H9 (cell line): ENCODE results near the gene IL20RB. TPM values are rescaled to one million over a fixed set of nuclear protein-coding genes. Genes with fewer than 3 reads are reported as not detected.

Source experiments
- DNase-seq: peaks from one replicate; pipeline ENCODE4 v3.0.0-alpha.2; 2017
- H2AFZ ChIP-seq: one replicate; pipeline ENCODE4 v1.6.1; 2013; ENCODE audit warnings: mild to moderate bottlenecking, low read length, control low read depth, moderate library complexity
- H2AK5ac ChIP-seq: 2 replicates; pipeline ENCODE4 v1.6.1; 2013; ENCODE audit warnings: low read length, control low read depth, mixed read lengths; ENCODE audit not compliant: insufficient read length
- H2BK120ac ChIP-seq: one replicate; pipeline ENCODE4 v1.6.1; 2013; ENCODE audit warnings: low read depth, mild to moderate bottlenecking, low read length, control low read depth, inconsistent platforms; ENCODE audit not compliant: poor library complexity, severe bottlenecking
- H2BK12ac ChIP-seq: 2 replicates; pipeline ENCODE4 v1.6.1; 2013; ENCODE audit warnings: low read length, control low read depth, mixed read lengths, low read depth; ENCODE audit not compliant: insufficient read length
- H2BK15ac ChIP-seq: 2 replicates; pipeline ENCODE4 v1.6.1; 2013; ENCODE audit warnings: low read depth, low read length, control low read depth
- H2BK20ac ChIP-seq: one replicate; pipeline ENCODE4 v1.6.1; 2013; ENCODE audit warnings: low read depth, mild to moderate bottlenecking, low read length, control low read depth, inconsistent platforms; ENCODE audit not compliant: poor library complexity, severe bottlenecking
- H2BK5ac ChIP-seq: 2 replicates; pipeline ENCODE4 v1.6.1; 2013; ENCODE audit warnings: low read length, control low read depth, mixed read lengths; ENCODE audit not compliant: insufficient read length
- H3K14ac ChIP-seq: 2 replicates; pipeline ENCODE4 v1.6.1; 2013; ENCODE audit warnings: low read length, control low read depth; ENCODE audit not compliant: insufficient read depth
- H3K18ac ChIP-seq: 2 replicates; pipeline ENCODE4 v1.6.1; 2013; ENCODE audit warnings: low read depth, mild to moderate bottlenecking, mixed read lengths, low read length, control low read depth; ENCODE audit not compliant: insufficient read length
- H3K23ac ChIP-seq: 2 replicates; pipeline ENCODE4 v1.6.1; 2013; ENCODE audit warnings: low read length, control low read depth, mixed read lengths, low read depth; ENCODE audit not compliant: insufficient read length
- H3K23me2 ChIP-seq: 2 replicates; pipeline ENCODE4 v1.6.1; 2013; ENCODE audit warnings: low read depth, mild to moderate bottlenecking, mixed read lengths, low read length, control low read depth; ENCODE audit not compliant: insufficient read length, poor library complexity, severe bottlenecking
- H3K27ac ChIP-seq: 2 replicates; pipeline ENCODE4 v1.5.1; 2013; ENCODE audit warnings: low read length, control low read depth, mixed read lengths, low read depth; ENCODE audit not compliant: insufficient read length
- H3K27me3 ChIP-seq: 2 replicates; pipeline ENCODE4 v1.6.1; 2013; ENCODE audit warnings: low read length, control low read depth, inconsistent platforms; ENCODE audit not compliant: insufficient read depth
- H3K4ac ChIP-seq: 2 replicates; pipeline ENCODE4 v1.6.1; 2013; ENCODE audit warnings: low read depth, mild to moderate bottlenecking, control low read depth, inconsistent platforms, low read length, moderate library complexity
- H3K4me1 ChIP-seq: 2 replicates; pipeline ENCODE4 v1.6.1; 2013; ENCODE audit warnings: low read length, control low read depth, inconsistent platforms; ENCODE audit not compliant: insufficient read depth
- H3K4me2 ChIP-seq: 2 replicates; pipeline ENCODE4 v1.6.1; 2013; ENCODE audit warnings: low read length, control low read depth, mixed read lengths; ENCODE audit not compliant: insufficient read length, insufficient read depth
- H3K56ac ChIP-seq: 2 replicates; pipeline ENCODE4 v1.6.1; 2013; ENCODE audit warnings: low read depth, mild to moderate bottlenecking, mixed read lengths, low read length, control low read depth; ENCODE audit not compliant: insufficient read length
- H3K79me1 ChIP-seq: 2 replicates; pipeline ENCODE4 v1.6.1; 2013; ENCODE audit warnings: low read depth, mild to moderate bottlenecking, moderate library complexity, low read length, control low read depth, inconsistent platforms; ENCODE audit not compliant: insufficient read depth, poor library complexity, severe bottlenecking
- H3K79me2 ChIP-seq: 2 replicates; pipeline ENCODE4 v1.6.1; 2013; ENCODE audit warnings: low read length, control low read depth, inconsistent platforms; ENCODE audit not compliant: insufficient read depth
- H3K9ac ChIP-seq: 2 replicates; pipeline ENCODE4 v1.6.1; 2013; ENCODE audit warnings: low read length, control low read depth, mixed read lengths; ENCODE audit not compliant: insufficient read length; ENCODE audit errors: extremely low read depth
- H3K9me3 ChIP-seq: one replicate; pipeline ENCODE4 v1.6.1; 2013; ENCODE audit warnings: low read depth, low read length, inconsistent platforms; ENCODE audit not compliant: control insufficient read depth
- H3T11ph ChIP-seq: one replicate; pipeline ENCODE4 v1.6.1; 2013; ENCODE audit warnings: mild to moderate bottlenecking, low read length, control low read depth, inconsistent platforms
- H4K20me1 ChIP-seq: one replicate; pipeline ENCODE4 v1.6.1; 2013; ENCODE audit not compliant: control insufficient read depth, insufficient read length, insufficient read depth
- H4K5ac ChIP-seq: 2 replicates; pipeline ENCODE4 v1.6.1; 2013; ENCODE audit warnings: low read depth, mild to moderate bottlenecking, mixed read lengths, low read length, control low read depth; ENCODE audit not compliant: insufficient read length
- H4K8ac ChIP-seq: replicated peaks from 2 replicates; pipeline ENCODE4 v1.6.1; 2013; ENCODE audit warnings: low read length, control low read depth, mixed read lengths, low read depth; ENCODE audit not compliant: insufficient read length
- H4K91ac ChIP-seq: 2 replicates; pipeline ENCODE4 v1.6.1; 2013; ENCODE audit warnings: low read depth, mild to moderate bottlenecking, moderate library complexity, mixed read lengths, low read length, control low read depth; ENCODE audit not compliant: insufficient read length
- H3K27ac Mint-ChIP-seq, 3 experiments: 2 replicates in 2 of 3; 3 replicates in 1 of 3; pipeline ENCODE4 v1.8.0; 2020 to 2021; ENCODE audit warnings: mixed read lengths in 3 of 3, mild to moderate bottlenecking in 1 of 3, moderate library complexity in 1 of 3
- H3K27me3 Mint-ChIP-seq: 2 replicates; pipeline ENCODE4 v1.8.0; 2021; ENCODE audit warnings: low read depth, mild to moderate bottlenecking, moderate library complexity, mixed read lengths
- H3K36me3 Mint-ChIP-seq, 3 experiments: 2 replicates in 2 of 3; 3 replicates in 1 of 3; pipeline ENCODE4 v1.8.0; 2020 to 2021; ENCODE audit warnings: low read depth in 3 of 3, mixed read lengths in 3 of 3; ENCODE audit not compliant: insufficient read depth in 1 of 3
- H3K4me1 Mint-ChIP-seq, 2 experiments: 2 replicates each; pipeline ENCODE4 v1.8.0; 2020; ENCODE audit warnings: mixed read lengths in 2 of 2
- H3K4me3 Mint-ChIP-seq, 2 experiments: 2 replicates in 1 of 2; 3 replicates in 1 of 2; pipeline ENCODE4 v1.8.0; 2020 to 2021; ENCODE audit warnings: mild to moderate bottlenecking in 2 of 2, mixed read lengths in 2 of 2, moderate library complexity in 1 of 2
- H3K9me3 Mint-ChIP-seq, 2 experiments: 2 replicates in 1 of 2; 3 replicates in 1 of 2; pipeline ENCODE4 v1.8.0; 2020; ENCODE audit warnings: mild to moderate bottlenecking in 2 of 2, mixed read lengths in 2 of 2, moderate library complexity in 1 of 2
- WGBS: extraction: QIAGEN DNeasy Blood & Tissue Kit; methylation state at CpG from one replicate; pipeline ENCODE4 v1.1.7; 2013; ENCODE audit warnings: missing lambda C conversion rate, low lambda C conversion rate, mixed read lengths; ENCODE audit not compliant: insufficient read length; ENCODE audit errors: extremely low coverage; 5-methylcytosine and 5-hydroxymethylcytosine counted together
- total RNA-seq: library from RNA; stranded (reverse); gene quantifications from 2 replicates; pipeline ENCODE4 v1.2.1, GENCODE V29; 2021
- TF ChIP-seq, protein P1 (sequence below): fragments of 200-600 bp; sonication (generic); conservative IDR thresholded peaks from 3 replicates; pipeline ENCODE4 v1.8.0; 2021; ENCODE audit warnings: antibody characterized with exemption, mild to moderate bottlenecking

The IL20RB gene
- total RNA-seq, 1 experiment from 2014 or later, result 1.5 TPM

- Histone ChIP-seq H4K5ac (no peak overlapping the region), H4K91ac (no peak overlapping the region), H3K4me2 (no peak overlapping the region), H4K20me1 (peaks cover 2% of the 10 kb centered on the region), H2BK15ac (no peak overlapping the region), H3K79me2 (no peaks in the 10 kb centered on the region), H2BK5ac (no peak overlapping the region), H2BK12ac (no peak overlapping the region), H2AFZ (no peak overlapping the region), H2AK5ac (no peak overlapping the region), H3K9ac (no peak overlapping the region), H2BK20ac (no peak overlapping the region), H3K23ac (no peak overlapping the region), H3K14ac (no peak overlapping the region), H3K18ac (no peak overlapping the region), H3K23me2 (no peaks in the 10 kb centered on the region), H3K56ac (no peak overlapping the region), H3K79me1 (no peaks in the 10 kb centered on the region), H3K9me3 (peaks cover 7% of the 10 kb centered on the region), H3T11ph (no peak overlapping the region), H3K27ac (no peak overlapping the region), H3K4ac (no peak overlapping the region), H4K8ac (no peak overlapping the region), H3K4me1 (no peaks in the 10 kb centered on the region; the same call in 1 of the 2 replicates), H2BK120ac (no peak overlapping the region), H3K27me3 (no peaks in the 10 kb centered on the region)
- Mint-ChIP-seq H3K27ac (no peak overlapping the region), H3K4me3 (no peak overlapping the region), H3K9me3 (peaks cover 12 to 18% of the 10 kb centered on the region in 2 experiments), H3K4me1 (0 out of 4 replicates have a peak, but pooled peaks cover under 1 to 1% of the 10 kb centered on the region in 2 experiments), H3K27me3 (no peaks in the 10 kb centered on the region), H3K36me3 (peaks cover 6 to 19% (median 15%) of the 10 kb centered on the region in 3 experiments)
- TF ChIP-seq, protein P1, sequence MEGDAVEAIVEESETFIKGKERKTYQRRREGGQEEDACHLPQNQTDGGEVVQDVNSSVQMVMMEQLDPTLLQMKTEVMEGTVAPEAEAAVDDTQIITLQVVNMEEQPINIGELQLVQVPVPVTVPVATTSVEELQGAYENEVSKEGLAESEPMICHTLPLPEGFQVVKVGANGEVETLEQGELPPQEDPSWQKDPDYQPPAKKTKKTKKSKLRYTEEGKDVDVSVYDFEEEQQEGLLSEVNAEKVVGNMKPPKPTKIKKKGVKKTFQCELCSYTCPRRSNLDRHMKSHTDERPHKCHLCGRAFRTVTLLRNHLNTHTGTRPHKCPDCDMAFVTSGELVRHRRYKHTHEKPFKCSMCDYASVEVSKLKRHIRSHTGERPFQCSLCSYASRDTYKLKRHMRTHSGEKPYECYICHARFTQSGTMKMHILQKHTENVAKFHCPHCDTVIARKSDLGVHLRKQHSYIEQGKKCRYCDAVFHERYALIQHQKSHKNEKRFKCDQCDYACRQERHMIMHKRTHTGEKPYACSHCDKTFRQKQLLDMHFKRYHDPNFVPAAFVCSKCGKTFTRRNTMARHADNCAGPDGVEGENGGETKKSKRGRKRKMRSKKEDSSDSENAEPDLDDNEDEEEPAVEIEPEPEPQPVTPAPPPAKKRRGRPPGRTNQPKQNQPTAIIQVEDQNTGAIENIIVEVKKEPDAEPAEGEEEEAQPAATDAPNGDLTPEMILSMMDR, result no peak
- DNase-seq, result no peak
- no CpG with 5 or more reads among the region's 4 CpGs for WGBS
These were observed 32.2 kb downstream of the IL20RB start for GRCh38 chr3:136989781-136990524.
